HepG2 (cell line): ENCODE data around the gene BIN1. TPM values are rescaled to one million over a fixed set of nuclear protein-coding genes. Genes with fewer than 3 reads are reported as not detected.
A peak's percentile ranks its signal among the peaks of the same experiment; 100 is the strongest.

Experiments used
- ATAC-seq: fragments of 200-7000 bp; cut with Tn5 transposase; 3 replicates; pipeline ENCODE4 v1.9.1; 2020; ENCODE audit warnings: mild to moderate bottlenecking, moderate library complexity
- BruUV-seq: library from RNA; stranded (reverse); fragments of 400-500 nt; replicated peaks from 2 replicates; lab custom pipeline; 2021; lab: Mats Ljungman, UMichigan
- CTCF ChIA-PET: fragments of 300-600 bp; formaldehyde crosslinking; extraction: SDS; loops from one replicate; lab custom pipeline; 2021; ENCODE audit warnings: low total read pairs, inconsistent platforms, low intra/inter-chr PET ratio; lab: Yijun Ruan, JAX
- POLR2A ChIA-PET: fragments of 350-600 bp; sonication (Branson Sonifier 250); formaldehyde crosslinking; loops from one replicate; lab custom pipeline; 2020; ENCODE audit warnings: antibody characterized with exemption, inconsistent platforms; lab: Yijun Ruan, JAX
- DNase-seq: peaks from one replicate; pipeline ENCODE4 v3.0.0-alpha.2; 2015; ENCODE audit warnings: low spot score
- FAIRE-seq: peaks from 3 replicates; lab custom pipeline; 2011; peaks lifted over from hg19 to GRCh38; lab: Jason Lieb, UNC
- H2AFZ ChIP-seq: one replicate; pipeline ENCODE4 v1.6.1; 2011; ENCODE audit warnings: low read length, inconsistent platforms
- H3K27ac ChIP-seq: fragments of 300-600 bp; 3 replicates; pipeline ENCODE4 v1.8.0; 2011; ENCODE audit warnings: mixed run types, mild to moderate bottlenecking, mixed read lengths, low read length, inconsistent platforms; ENCODE audit not compliant: insufficient read depth; ENCODE audit errors: extremely low read length
- H3K27me3 ChIP-seq, 2 experiments: fragments of 200-600 bp in 1 of 2; 2 replicates in 1 of 2; 3 replicates in 1 of 2; pipeline versions ENCODE4 v1.6.0 to v1.8.0; 2011; ENCODE audit warnings: low read length in 2 of 2, mild to moderate bottlenecking in 2 of 2, moderate library complexity in 2 of 2, inconsistent platforms in 1 of 2; ENCODE audit not compliant: insufficient read depth in 2 of 2, control insufficient read depth in 1 of 2
- H3K36me3 ChIP-seq, 2 experiments: fragments of 200-600 bp in 1 of 2; replicated peaks in 1 of 2; 2 replicates in 1 of 2; 3 replicates in 1 of 2; pipeline versions ENCODE4 v1.5.1 to v1.8.0; 2011; ENCODE audit warnings: low read length in 2 of 2, inconsistent platforms in 1 of 2; ENCODE audit not compliant: insufficient read depth in 2 of 2, control insufficient read depth in 1 of 2
- H3K4me1 ChIP-seq: 2 replicates; pipeline ENCODE4 v1.5.1; 2012; ENCODE audit warnings: low read length, inconsistent platforms; ENCODE audit not compliant: insufficient read depth
- H3K4me2 ChIP-seq: 2 replicates; pipeline ENCODE4 v1.6.0; 2011; ENCODE audit warnings: low read depth, low read length, inconsistent platforms
- H3K4me3 ChIP-seq, 3 experiments: fragments of 200-600 bp in 1 of 3; sonication (generic), shearing (Covaris generic) in 1 of 3; replicated peaks in 1 of 3; 2 replicates each; pipeline ENCODE4 v1.5.1; 2011 to 2016; ENCODE audit warnings: low read length in 3 of 3, inconsistent platforms in 2 of 3, low read depth in 2 of 3, mild to moderate bottlenecking in 2 of 3, control low read depth in 1 of 3, mixed read lengths in 1 of 3; ENCODE audit not compliant: insufficient read depth in 1 of 3
- H3K79me2 ChIP-seq: one replicate; pipeline ENCODE4 v1.6.1; 2011; ENCODE audit warnings: low read length, inconsistent platforms; ENCODE audit not compliant: insufficient read depth
- H3K9ac ChIP-seq: 2 replicates; pipeline ENCODE4 v1.6.0; 2011; ENCODE audit warnings: mild to moderate bottlenecking, low read depth, low read length, inconsistent platforms; ENCODE audit not compliant: insufficient read depth
- H3K9me3 ChIP-seq: 2 replicates; pipeline ENCODE4 v1.5.1; 2012; ENCODE audit warnings: mild to moderate bottlenecking, low read length
- H4K20me1 ChIP-seq: 2 replicates; pipeline ENCODE4 v1.6.0; 2011; ENCODE audit warnings: inconsistent platforms, mild to moderate bottlenecking, low read length, moderate library complexity; ENCODE audit not compliant: insufficient read depth
- AGO2 ChIP-seq: fragments of 200-400 bp; formaldehyde crosslinking; optimal IDR thresholded peaks from 2 replicates; pipeline ENCODE3; 2017; ENCODE audit warnings: mild to moderate bottlenecking, low read depth, low read length, moderate library complexity
- PCBP1 ChIP-seq: fragments of 200-400 bp; formaldehyde crosslinking; IDR thresholded peaks from 2 replicates; pipeline ENCODE4 v1.6.1; 2017; ENCODE audit warnings: mild to moderate bottlenecking, low read depth, low read length, borderline replicate concordance
- RBAK ChIP-seq: sonication (generic); formaldehyde crosslinking; IDR thresholded peaks from 2 replicates; pipeline ENCODE4 v1.5.1; 2020; ENCODE audit warnings: mild to moderate bottlenecking, missing genetic modification reagents
- SMAD3 ChIP-seq: sonication (generic); formaldehyde crosslinking; IDR thresholded peaks from 2 replicates; pipeline ENCODE4 v1.4.0; 2020; ENCODE audit warnings: missing genetic modification reagents
- SOX13 ChIP-seq, 3 experiments: fragments of 450-650 bp in 1 of 3; sonication (generic) in 1 of 3; formaldehyde crosslinking in 1 of 3; IDR thresholded peaks in 2 of 3; conservative IDR thresholded peaks in 1 of 3; 2 replicates each; pipeline versions ENCODE4 v1.5.0 to v1.6.1; 2016 to 2020; ENCODE audit warnings: antibody characterized with exemption in 1 of 3, mild to moderate bottlenecking in 1 of 3, missing compliant biosample characterization in 1 of 3, missing genetic modification reagents in 1 of 3, moderate library complexity in 1 of 3
- WGBS: methylation state at CpG from one replicate; pipeline ENCODE4 v1.1.6; 2017; ENCODE audit warnings: low lambda C conversion rate; 5-methylcytosine and 5-hydroxymethylcytosine counted together
- in situ Hi-C: cut with HindIII; loops from 2 replicates; pipeline ENCODE4 v1.10.0; 2017; ENCODE audit warnings: low pct_unique_long_range_greater_than_20kb; ENCODE audit not compliant: extremely low pct_ligation_motif_present
- intact Hi-C: fragments of 100-400 bp; cut with micrococcal nuclease; formaldehyde crosslinking; loops from one replicate; pipeline ENCODE4 v1.10.0; 2022; ENCODE audit not compliant: unreplicated experiment
- polyA plus RNA-seq, 8 experiments: library from polyadenylated mRNA; depleted of rRNA in 3 of 8; stranded (reverse) in 7 of 8; unstranded in 1 of 8; fragments of >200 nt; fragmentation: Illumina TruSeq in 4 of 8; extraction: Trizol in 4 of 8; gene quantifications; 2 replicates each; pipeline versions ENCODE4 v1.2.1 to v1.2.3, GENCODE V29; 2011 to 2016; ENCODE audit warnings: low read depth in 4 of 8, missing spikeins in 1 of 8, mixed read lengths in 1 of 8; ENCODE audit not compliant: insufficient read depth in 1 of 8
- total RNA-seq, 5 experiments: library from RNA; depleted of rRNA; stranded (reverse); fragments of >200 nt; fragmentation: Illumina TruSeq; extraction: Trizol; gene quantifications; 2 replicates each; pipeline ENCODE4 v1.2.3, GENCODE V29; 2016; ENCODE audit warnings: low read depth in 1 of 5
- TF ChIP-seq, protein P1 (sequence below): sonication (generic); formaldehyde crosslinking; IDR thresholded peaks from 2 replicates; pipeline ENCODE4 v1.5.1; 2020; ENCODE audit warnings: mild to moderate bottlenecking, moderate library complexity, missing genetic modification reagents
- TF ChIP-seq, protein P2 (sequence below): IDR thresholded peaks from 2 replicates; pipeline ENCODE4 v1.6.1; 2016; ENCODE audit warnings: missing compliant biosample characterization, missing genetic modification reagents, borderline replicate concordance

Gene BIN1
- total and polyA plus RNA-seq, 2 of the 13 experiments (the other 11 are each of a cell fraction or from before 2014, with no cell fraction given), result 0.93 to 1.2 TPM

GRCh38 chr2:127050803-127051115, 56.2 kb downstream of the BIN1 start:
- no peak for DNase-seq
- no peak overlapping the region for H3K4me2 ChIP-seq
- no peaks in the 10 kb centered on the region for H3K79me2 ChIP-seq
- ChIA-PET CTCF (interaction anchor here (0.8 to 1.6 kb wide), 4 partner anchors 79 to 523 kb away, joined by 3 to 10 read pairs (median 3); no protein-coding TSS in a partner anchor), POLR2A (no interaction called here)
- 68% methylated on average over 10 of the region's 14 CpGs for WGBS
- H2AFZ ChIP-seq, result no peak overlapping the region
- in situ Hi-C loops, result no loop called here
- no peaks in the 10 kb centered on the region for H4K20me1 ChIP-seq
- peaks cover 0 to 4% of the 10 kb centered on the region in 2 experiments; a peak in 2 of 5 replicates for H3K27me3 ChIP-seq
- H3K36me3 ChIP-seq, result no peaks in the 10 kb centered on the region
- H3K9ac ChIP-seq, result no peak overlapping the region
- H3K4me1 ChIP-seq, result peaks cover 12% of the 10 kb centered on the region
- no TSS peak for BruUV-seq
- peak; percentile 8 for TF ChIP-seq AGO2
- TF ChIP-seq SMAD3 (CRISPR knock-in tag), result no peak
- intact Hi-C loops, result loop anchor here (1.0 to 2.0 kb wide), 2 partner anchors 78 to 522 kb away; no protein-coding TSS in a partner anchor
- H3K4me3 ChIP-seq, result no peak overlapping the region
- H3K9me3 ChIP-seq, result no peaks in the 10 kb centered on the region
- no peak overlapping the region for H3K27ac ChIP-seq
- ATAC-seq, result peak; percentile 1; the same call in 1 of the 3 replicates
- FAIRE-seq, result no peak

DNA sequence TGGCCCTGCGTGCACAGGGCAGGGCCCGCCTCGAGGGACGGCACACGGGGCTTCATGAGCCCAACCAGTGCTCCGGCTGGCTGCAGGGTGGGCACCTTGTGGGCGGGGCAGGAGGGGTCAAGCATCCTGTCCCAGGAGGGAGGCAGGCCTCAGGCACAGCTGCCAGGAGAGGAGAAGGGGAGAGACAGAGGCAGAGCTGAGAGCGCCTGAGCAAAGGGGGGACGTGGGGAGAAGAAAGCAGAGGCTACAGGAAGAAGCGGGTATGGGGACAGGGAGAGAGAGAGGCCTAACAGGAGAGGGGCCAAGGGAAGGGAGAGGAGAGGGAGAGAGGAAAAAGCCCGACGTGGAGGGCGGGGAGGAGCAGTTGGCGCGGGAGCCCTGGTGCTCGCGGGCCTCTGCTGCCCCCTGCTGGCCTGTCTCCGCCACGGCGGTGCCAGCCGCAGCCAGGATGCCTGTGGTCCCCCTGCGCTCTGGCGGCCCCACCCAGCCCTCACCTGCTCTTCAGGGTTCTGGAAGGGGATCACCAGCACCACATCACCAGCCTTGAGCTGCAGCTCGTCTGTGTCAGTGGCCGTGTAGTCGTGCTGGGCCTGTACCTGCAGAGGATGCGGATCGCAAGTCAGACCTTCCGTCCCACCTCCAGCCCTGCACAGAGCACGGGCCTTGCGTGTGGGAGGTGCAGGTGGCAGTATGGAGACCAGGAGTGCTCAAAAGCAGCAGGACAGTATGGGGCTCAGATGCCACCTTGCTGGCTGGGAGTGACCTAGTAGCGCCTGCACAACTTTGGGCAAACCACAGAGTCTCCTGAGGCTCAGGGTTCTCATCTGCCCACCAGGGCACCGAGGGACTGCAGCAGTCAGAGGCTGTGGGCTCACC, 56.8 kb downstream of the BIN1 start:
- H2AFZ ChIP-seq, result no peak overlapping the region
- H3K4me2 ChIP-seq, result peak overlapping the region; percentile 36; the same call in 1 of the 2 replicates
- no peak overlapping the region for H3K27ac ChIP-seq
- in situ Hi-C loops, result loop anchor here (10.0 kb wide), 1 partner anchor 255 kb away; no protein-coding TSS in a partner anchor
- DNase-seq (peak; percentile 24), ATAC-seq (peak; percentile 86), FAIRE-seq (peak; percentile 49)
- POLR2A ChIA-PET, result no interaction called here
- H3K79me2 ChIP-seq, result no peaks in the 10 kb centered on the region
- CTCF ChIA-PET, result interaction anchor here (0.8 to 1.6 kb wide), 3 partner anchors 186 to 522 kb away, joined by 3 to 10 read pairs (median 3); no protein-coding TSS in a partner anchor
- H3K4me3 ChIP-seq, result peak overlapping the region in 1 of 3 experiments; percentile 27; a peak in 1 of 6 replicates
- 37% methylated on average over 27 of the region's 33 CpGs for WGBS
- H3K4me1 ChIP-seq, result peaks cover 12% of the 10 kb centered on the region
- H3K36me3 ChIP-seq, result no peaks in the 10 kb centered on the region
- no peak overlapping the region for H3K9ac ChIP-seq
- H4K20me1 ChIP-seq, result no peaks in the 10 kb centered on the region
- H3K27me3 ChIP-seq, result peaks cover 0 to 5% of the 10 kb centered on the region in 2 experiments; a peak in 2 of 5 replicates
- H3K9me3 ChIP-seq, result no peaks in the 10 kb centered on the region
- no TSS peak for BruUV-seq
- intact Hi-C loops, result loop anchor here (1.0 to 10.0 kb wide), 4 partner anchors 78 to 1305 kb away; no protein-coding TSS in a partner anchor
- TF ChIP-seq SOX13 (IDR thresholded peaks at IDR 0.05) (no peak), SOX13 (CRISPR knock-in tag; conservative IDR thresholded peaks at IDR 0.05 in 1 of 2, IDR thresholded peaks at IDR 0.05 in 1 of 2) (0 out of 4 replicates have a peak, but pooled peaks of 1 of the 2 experiments have one; percentile 24), RBAK (CRISPR knock-in tag) (peak; percentile 29; the same call in 1 of the 2 replicates), PCBP1 (peak; percentile 88; the same call in 1 of the 2 replicates)
- TF ChIP-seq, protein P1, sequence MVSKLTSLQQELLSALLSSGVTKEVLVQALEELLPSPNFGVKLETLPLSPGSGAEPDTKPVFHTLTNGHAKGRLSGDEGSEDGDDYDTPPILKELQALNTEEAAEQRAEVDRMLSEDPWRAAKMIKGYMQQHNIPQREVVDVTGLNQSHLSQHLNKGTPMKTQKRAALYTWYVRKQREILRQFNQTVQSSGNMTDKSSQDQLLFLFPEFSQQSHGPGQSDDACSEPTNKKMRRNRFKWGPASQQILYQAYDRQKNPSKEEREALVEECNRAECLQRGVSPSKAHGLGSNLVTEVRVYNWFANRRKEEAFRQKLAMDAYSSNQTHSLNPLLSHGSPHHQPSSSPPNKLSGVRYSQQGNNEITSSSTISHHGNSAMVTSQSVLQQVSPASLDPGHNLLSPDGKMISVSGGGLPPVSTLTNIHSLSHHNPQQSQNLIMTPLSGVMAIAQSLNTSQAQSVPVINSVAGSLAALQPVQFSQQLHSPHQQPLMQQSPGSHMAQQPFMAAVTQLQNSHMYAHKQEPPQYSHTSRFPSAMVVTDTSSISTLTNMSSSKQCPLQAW (CRISPR knock-in tag), result peak; percentile 51; the same call in 1 of the 2 replicates
- TF ChIP-seq, protein P2, sequence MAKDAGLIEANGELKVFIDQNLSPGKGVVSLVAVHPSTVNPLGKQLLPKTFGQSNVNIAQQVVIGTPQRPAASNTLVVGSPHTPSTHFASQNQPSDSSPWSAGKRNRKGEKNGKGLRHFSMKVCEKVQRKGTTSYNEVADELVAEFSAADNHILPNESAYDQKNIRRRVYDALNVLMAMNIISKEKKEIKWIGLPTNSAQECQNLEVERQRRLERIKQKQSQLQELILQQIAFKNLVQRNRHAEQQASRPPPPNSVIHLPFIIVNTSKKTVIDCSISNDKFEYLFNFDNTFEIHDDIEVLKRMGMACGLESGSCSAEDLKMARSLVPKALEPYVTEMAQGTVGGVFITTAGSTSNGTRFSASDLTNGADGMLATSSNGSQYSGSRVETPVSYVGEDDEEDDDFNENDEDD (CRISPR knock-in tag), result peak; percentile 44; the same call in 1 of the 2 replicates
